ENCODE data around the gene CRYL1.

The CRYL1 gene

GRCh38 chr13:20424949-20425348 is 100.7 kb downstream of the CRYL1 start:
- no peak for DNase-seq (ENCODE audit: low spot score)

GRCh38 chr13:20424559-20424852 is 101.2 kb downstream of the CRYL1 start:
- no peak for DNase-seq (ENCODE audit: low spot score)

GRCh38 chr13:20422362-20422761 is 103.3 kb downstream of the CRYL1 start:
- no peak for DNase-seq (ENCODE audit: low spot score)

GRCh38 chr13:20420938-20421337 is 104.7 kb downstream of the CRYL1 start:
- no peak for DNase-seq (ENCODE audit: low spot score)

DNA sequence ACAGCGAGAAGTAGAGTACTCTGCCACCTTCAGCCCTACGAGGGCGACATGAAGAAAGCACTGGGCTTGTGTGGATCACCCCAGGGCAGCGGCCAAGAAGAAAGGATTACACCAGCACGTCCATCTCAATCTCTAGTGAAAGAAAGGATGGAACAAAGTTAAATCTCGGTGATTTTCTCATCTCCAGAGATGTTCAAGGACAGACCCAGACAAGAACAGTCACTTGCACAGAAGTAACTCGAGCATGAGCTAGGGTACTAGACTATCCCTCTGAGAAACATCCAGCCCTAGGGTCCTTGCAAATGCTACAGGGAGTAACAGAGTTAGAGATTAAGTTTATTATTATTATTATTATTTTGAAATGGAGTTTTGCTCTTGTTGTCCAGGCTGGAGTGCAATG is 106.7 kb downstream of the CRYL1 start:
- DNase-seq (ENCODE audit: low spot score): no peak

DNA sequence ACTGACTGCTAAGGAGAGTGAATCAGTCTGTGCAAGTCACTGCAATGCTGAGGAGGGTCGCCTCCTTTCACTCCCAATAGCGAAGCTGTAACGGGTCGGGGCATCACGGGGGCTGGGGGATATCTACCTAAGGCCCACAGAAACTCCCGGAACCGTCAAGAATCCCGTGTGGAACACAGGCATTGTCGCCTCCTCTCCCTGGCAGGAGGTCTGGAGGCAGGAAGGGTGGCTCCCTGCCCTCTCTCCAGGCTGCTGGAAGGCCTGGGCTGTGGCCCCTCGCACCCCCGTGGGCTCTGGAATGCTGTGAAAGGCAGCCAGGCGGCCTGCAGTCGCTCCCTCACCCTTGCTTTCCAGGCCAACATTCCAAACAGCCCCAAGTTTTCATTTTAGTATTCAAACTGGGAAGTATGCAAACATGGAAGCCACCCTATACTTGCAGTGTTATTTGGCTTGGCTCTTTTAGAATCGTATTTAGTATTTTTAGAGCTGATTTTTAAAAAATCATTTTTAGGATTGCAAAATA is 109.4 kb downstream of the CRYL1 start:
- no peak for DNase-seq (ENCODE audit: low spot score)

- no peak for DNase-seq (ENCODE audit: low spot score)
These were observed 110.0 kb downstream of the CRYL1 start for GRCh38 chr13:20415694-20416107.

DNA sequence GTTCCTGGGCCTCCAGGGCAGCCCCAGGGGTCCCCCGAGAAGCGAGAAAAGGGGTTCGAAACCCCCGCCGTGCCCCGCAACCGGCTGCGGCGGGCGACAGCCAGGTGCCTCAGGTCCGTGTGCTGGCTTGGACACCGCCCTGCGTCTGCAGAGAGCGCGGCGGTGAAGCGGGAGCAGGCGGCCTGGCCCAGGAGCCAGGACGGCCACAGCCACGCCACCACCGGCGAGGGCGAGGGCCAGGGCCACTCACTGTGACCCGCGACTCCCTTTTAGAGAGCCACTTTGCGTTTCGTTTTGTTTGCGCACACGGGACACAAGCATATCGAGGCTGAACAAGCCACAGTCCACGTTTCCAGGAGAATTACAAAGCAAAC is 110.4 kb downstream of the CRYL1 start:
- DNase-seq (ENCODE audit: low spot score): no peak

GRCh38 chr13:20414546-20415305 is 110.9 kb downstream of the CRYL1 start:
- DNase-seq (ENCODE audit: low spot score): no peak

DNA sequence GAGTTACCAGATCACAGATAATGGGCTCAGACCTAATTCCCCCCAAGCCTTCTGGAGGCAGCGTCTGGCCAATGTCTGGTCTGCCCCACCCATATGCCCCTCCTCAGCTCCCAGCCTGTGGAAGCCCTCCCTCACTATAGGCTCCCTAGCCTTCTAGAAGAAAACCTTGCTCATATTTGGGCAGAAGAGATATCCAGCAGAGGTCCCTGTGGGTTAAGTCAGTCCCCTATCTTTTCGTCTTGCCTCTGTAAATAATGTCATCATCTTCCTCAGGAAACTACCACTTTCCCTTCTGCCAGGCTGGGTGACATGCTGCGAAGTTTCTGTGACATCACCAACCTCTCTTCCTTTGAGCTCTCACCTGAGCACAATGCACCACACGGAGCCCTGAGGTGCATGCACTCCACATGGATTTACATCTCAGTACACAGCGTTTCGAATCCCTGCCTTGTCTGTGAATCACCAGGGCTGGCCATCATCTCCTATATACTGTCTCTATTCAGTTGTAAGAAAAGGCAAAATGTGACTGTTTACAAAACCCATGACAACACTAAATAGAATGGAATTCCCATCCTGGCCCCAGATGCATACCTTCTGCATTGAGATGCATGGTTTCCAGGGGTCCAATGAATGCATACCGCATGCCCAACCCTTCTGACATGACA is 112.8 kb downstream of the CRYL1 start:
- no peak for DNase-seq (ENCODE audit: low spot score)

- DNase-seq (ENCODE audit: low spot score): peak; percentile 57
These were observed 113.9 kb downstream of the CRYL1 start for GRCh38 chr13:20411638-20412342.

GRCh38 chr13:20410726-20411125 is 114.9 kb downstream of the CRYL1 start:
- no peak for DNase-seq (ENCODE audit: low spot score)

DNA sequence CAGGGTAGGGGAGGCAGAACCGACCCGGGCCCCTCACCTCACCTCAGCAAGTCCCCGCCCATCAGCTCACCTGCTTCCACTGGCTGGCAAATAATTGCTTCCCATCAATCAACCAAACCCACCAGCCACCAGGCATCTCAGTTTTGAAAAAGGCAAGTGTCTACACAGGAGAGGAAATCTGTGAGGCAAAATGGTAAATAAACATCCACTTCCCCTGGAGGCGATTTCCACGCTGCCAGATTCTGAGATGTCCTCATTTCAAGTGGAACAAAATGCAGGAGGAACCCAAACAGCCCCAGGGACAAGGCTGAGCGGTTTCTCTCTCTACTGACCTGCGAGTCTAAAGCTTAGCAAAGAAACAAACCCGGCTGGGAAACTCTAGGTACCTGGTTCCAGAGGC is 117.5 kb downstream of the CRYL1 start:
- no peak for DNase-seq (ENCODE audit: low spot score)

DNA sequence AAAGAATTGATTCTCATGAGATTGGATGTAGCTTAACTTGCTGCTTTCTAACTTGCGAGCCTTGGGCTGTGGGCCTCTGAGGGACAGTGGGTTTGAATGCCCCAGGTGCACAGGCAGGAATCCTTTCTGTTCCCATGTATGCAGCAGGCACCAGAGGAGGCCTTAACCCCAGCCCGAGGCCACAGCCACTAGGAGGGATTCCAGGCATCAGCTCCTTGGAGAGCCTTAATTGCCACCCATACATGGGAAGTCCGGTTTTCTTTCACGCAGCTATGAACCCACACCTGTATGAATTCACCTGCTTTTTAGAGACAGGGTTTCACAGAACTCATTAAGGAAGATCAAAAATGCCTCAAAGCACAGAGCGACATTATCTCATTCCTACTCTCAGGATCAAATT is 117.9 kb downstream of the CRYL1 start:
- no peak for DNase-seq (ENCODE audit: low spot score)

DNA sequence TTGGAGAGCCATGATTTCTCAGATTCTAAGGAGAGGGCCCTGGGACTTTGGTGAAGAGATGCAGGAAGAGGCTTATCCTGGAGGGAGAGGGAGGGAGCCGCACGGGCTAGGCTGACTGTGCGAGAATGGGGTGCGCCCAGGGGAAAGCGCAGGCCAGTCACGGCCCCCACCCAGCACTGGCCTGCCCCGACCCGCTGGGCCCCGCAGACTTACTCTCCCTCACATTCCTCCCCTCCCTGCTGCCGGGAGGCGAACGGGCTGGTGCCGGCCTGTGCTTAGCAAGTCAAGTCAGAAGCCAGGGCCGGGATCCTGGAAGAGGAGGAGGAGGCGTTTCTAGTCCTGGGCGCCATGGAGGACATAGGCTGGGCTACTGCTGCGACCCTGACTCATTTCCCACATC is 120.0 kb downstream of the CRYL1 start:
- DNase-seq (ENCODE audit: low spot score): no peak

DNA sequence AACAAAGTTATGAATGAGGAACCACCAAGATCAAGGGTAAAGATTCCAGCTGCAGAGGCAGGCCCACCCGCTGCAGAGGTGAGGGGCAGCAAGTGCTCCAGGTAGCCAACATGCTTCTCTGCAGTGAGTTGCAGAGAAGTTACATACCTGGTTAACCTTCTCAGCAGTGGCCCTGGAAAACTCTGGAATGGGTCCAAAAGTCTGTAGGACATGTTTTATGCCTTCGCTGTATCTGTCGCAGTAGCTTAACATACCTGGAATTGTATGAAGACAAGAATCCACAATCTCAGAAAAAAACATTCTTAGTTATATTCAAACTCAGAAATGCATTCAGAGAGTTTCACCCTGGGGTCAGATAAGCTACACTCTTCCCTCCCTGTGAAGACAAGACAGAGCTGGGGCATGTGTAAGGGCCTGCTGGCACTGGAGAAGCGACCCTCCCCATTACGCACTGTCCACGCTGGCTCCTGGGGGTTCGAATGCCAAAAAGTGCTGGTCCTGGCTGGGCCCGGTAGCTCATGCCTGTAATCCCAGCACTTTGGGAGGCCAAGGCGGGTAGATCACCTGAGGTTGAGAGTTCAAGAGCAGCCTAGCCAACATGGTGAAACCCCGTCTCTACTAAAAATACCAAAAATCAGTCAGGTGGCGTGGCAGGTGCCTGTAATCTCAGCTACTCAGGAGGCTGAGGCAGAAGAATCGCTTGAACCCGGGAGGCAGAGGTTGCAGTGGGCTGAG is 121.0 kb downstream of the CRYL1 start:
- no peak for DNase-seq (ENCODE audit: low spot score)

- no peak for DNase-seq (ENCODE audit: low spot score)
These were observed 121.8 kb downstream of the CRYL1 start for GRCh38 chr13:20403826-20404225.

DNA sequence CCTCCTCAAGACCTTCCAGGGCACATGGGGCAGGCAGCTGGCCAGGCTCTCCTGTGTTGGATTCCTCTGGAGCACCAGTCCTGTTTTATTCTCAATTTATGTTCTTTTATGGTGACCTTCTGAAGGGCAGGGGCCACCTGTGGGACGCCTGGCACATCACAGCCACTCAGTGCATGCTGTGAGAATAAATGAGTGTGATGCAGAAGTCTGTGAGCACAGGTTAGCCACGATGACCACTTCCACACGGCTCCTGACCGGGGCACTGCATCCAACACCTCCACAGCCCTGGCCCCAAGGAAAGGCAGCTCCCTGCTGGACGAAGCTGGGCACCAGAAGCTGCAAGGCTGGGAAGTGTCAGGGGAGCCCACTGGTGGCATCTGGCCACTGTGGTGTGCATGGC is 122.8 kb downstream of the CRYL1 start:
- DNase-seq (ENCODE audit: low spot score): no peak

DNA sequence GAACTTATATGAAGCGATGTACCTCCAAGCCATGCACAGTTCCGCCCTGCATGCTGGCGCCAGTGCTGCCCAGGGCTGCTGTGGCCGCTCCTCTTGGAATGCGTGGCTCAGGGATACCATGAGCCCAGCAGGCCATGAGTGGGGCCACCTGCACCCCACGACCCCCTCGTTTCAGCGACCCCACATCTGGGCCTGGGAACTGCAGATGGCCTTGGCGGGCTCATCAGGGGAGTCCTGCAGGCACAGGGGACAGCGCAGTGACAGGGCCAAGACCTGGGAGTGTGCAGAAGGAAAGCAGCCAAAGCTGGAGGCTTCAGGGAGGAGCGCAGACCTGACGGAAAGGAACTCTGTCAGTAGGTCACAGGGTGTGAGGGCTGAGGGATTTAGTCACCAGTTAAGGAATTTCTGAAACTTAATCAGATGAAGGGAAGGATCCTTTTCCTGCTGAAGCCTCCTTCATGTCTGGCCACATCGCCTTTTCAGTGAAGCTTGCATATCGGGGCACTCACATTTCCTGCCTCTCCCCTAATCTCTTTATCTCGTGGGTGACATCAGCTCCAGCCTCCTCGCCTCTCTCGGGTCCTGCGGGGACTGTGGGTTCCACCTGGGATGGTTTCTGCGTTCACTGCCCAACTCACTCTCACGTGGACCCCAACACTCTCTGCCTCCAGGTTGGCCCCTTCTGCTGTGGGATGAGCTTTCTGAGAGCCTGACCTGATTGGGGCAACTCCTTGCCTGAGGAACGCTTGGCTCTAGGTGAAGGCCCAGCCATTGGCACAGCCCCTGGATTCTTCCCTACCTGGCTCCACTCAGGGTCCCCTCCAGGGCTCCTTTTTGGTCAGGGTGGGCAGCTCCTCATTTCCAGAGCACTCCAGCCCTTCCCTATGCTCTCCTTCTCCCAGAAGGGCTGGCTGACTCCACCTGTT is 123.5 kb downstream of the CRYL1 start:
- DNase-seq (ENCODE audit: low spot score): no peak

GRCh38 chr13:20401531-20401930 is 124.1 kb downstream of the CRYL1 start:
- no peak for DNase-seq (ENCODE audit: low spot score)

GRCh38 chr13:20400774-20401173 is 124.9 kb downstream of the CRYL1 start:
- no peak for DNase-seq (ENCODE audit: low spot score)
